HG02973 (cell line): ENCODE results near the gene ZNG1B.
"Not testable (repeated sequence)": the region's sequence is repeated elsewhere in the genome, so short reads cannot be mapped to it uniquely, and the experiment has no call there.

Source experiments
- ATAC-seq: cut with Tn5 transposase; IDR thresholded peaks from one replicate; pipeline ENCODE4 v1.9.1; 2021; ENCODE audit warnings: moderate library complexity; ENCODE audit not compliant: unreplicated experiment

Gene ZNG1B

GRCh38 chr2:113542529-113542928 lies 105.0 kb downstream of the ZNG1B start:
- not testable (repeated sequence) for ATAC-seq
